IMR-90 (cell line): ENCODE results near the gene MMEL1. TPM values are rescaled to one million over a fixed set of nuclear protein-coding genes. Genes with fewer than 3 reads are reported as not detected.

Experiments
- ATAC-seq: fragments of 200-7000 bp; cut with Tn5 transposase; 2 replicates; pipeline ENCODE4 v1.9.1; 2020; ENCODE audit warnings: low read depth, mild to moderate bottlenecking, moderate library complexity
- BruUV-seq: library from RNA; stranded (reverse); fragments of 400-500 nt; replicated peaks from 2 replicates; lab custom pipeline; 2021; lab: Mats Ljungman, UMichigan
- CTCF ChIA-PET: fragments of 300-600 bp; formaldehyde crosslinking; extraction: SDS; loops from one replicate; lab custom pipeline; 2021; ENCODE audit warnings: antibody characterized with exemption; lab: Yijun Ruan, JAX
- POLR2A ChIA-PET: fragments of 300-600 bp; sonication (Branson Sonifier 250); formaldehyde crosslinking; loops from one replicate; lab custom pipeline; 2022; ENCODE audit warnings: antibody characterized with exemption; ENCODE audit not compliant: unreplicated experiment; lab: Charles Lee
- DNase-seq: peaks from one replicate; pipeline ENCODE4 v3.0.0; 2013
- H2AFZ ChIP-seq: replicated peaks from 2 replicates; pipeline ENCODE3; 2013; ENCODE audit warnings: low read length, mild to moderate bottlenecking; ENCODE audit not compliant: poor library complexity
- H2AK5ac ChIP-seq: 2 replicates; pipeline ENCODE4 v1.6.1; 2013; ENCODE audit warnings: low read depth, low read length, inconsistent platforms
- H2AK9ac ChIP-seq: replicated peaks from 2 replicates; pipeline ENCODE3; 2013; ENCODE audit warnings: mild to moderate bottlenecking, low read depth, low read length, moderate library complexity; ENCODE audit not compliant: poor library complexity
- H2BK120ac ChIP-seq: 2 replicates; pipeline ENCODE4 v1.6.1; 2013; ENCODE audit warnings: low read depth, low read length, inconsistent platforms
- H2BK15ac ChIP-seq: 3 replicates; pipeline ENCODE4 v1.6.1; 2013; ENCODE audit warnings: low read depth, low read length, inconsistent platforms
- H2BK20ac ChIP-seq: 2 replicates; pipeline ENCODE4 v1.6.1; 2013; ENCODE audit warnings: low read depth, mild to moderate bottlenecking, inconsistent platforms, low read length, moderate library complexity
- H2BK5ac ChIP-seq: 2 replicates; pipeline ENCODE4 v1.6.1; 2013; ENCODE audit warnings: mild to moderate bottlenecking, low read depth, low read length, inconsistent platforms; ENCODE audit not compliant: poor library complexity, severe bottlenecking
- H3K14ac ChIP-seq: replicated peaks from 2 replicates; pipeline ENCODE4 v1.6.1; 2013; ENCODE audit warnings: low read depth, low read length, inconsistent platforms
- H3K18ac ChIP-seq: 2 replicates; pipeline ENCODE4 v1.6.1; 2013; ENCODE audit warnings: low read depth, low read length, control low read depth
- H3K23ac ChIP-seq: 2 replicates; pipeline ENCODE4 v1.6.1; 2013; ENCODE audit warnings: low read depth, low read length, inconsistent platforms
- H3K27ac ChIP-seq: 2 replicates; pipeline ENCODE4 v1.5.1; 2013; ENCODE audit warnings: mild to moderate bottlenecking, control low read depth, low read length; ENCODE audit not compliant: insufficient read depth
- H3K27me3 ChIP-seq: 2 replicates; pipeline ENCODE4 v1.6.1; 2013; ENCODE audit warnings: low read length; ENCODE audit not compliant: control insufficient read depth, insufficient read depth
- H3K36me3 ChIP-seq: 2 replicates; pipeline ENCODE4 v1.6.1; 2013; ENCODE audit warnings: low read length, mixed read lengths; ENCODE audit not compliant: control insufficient read depth, insufficient read depth
- H3K4ac ChIP-seq: 2 replicates; pipeline ENCODE4 v1.6.1; 2013; ENCODE audit warnings: low read depth, low read length, inconsistent platforms
- H3K4me1 ChIP-seq: 2 replicates; pipeline ENCODE4 v1.6.1; 2013; ENCODE audit warnings: low read length, mixed read lengths; ENCODE audit not compliant: control insufficient read depth, insufficient read depth
- H3K4me2 ChIP-seq: 2 replicates; pipeline ENCODE4 v1.6.1; 2013; ENCODE audit warnings: low read depth, mild to moderate bottlenecking, control low read depth, low read length, moderate library complexity
- H3K4me3 ChIP-seq: 2 replicates; pipeline ENCODE4 v1.5.1; 2013; ENCODE audit warnings: low read depth, mild to moderate bottlenecking, control low read depth, low read length, moderate library complexity; ENCODE audit not compliant: insufficient read depth
- H3K56ac ChIP-seq: 2 replicates; pipeline ENCODE4 v1.6.1; 2013; ENCODE audit warnings: low read length, inconsistent platforms; ENCODE audit not compliant: insufficient read depth; ENCODE audit errors: extremely low read depth
- H3K79me1 ChIP-seq, 2 experiments: 2 replicates each; pipeline ENCODE4 v1.6.1; 2013; ENCODE audit warnings: low read length in 2 of 2, inconsistent platforms in 1 of 2, low read depth in 1 of 2
- H3K9ac ChIP-seq: 2 replicates; pipeline ENCODE4 v1.6.1; 2013; ENCODE audit warnings: low read depth, low read length, control low read depth
- H3K9me1 ChIP-seq: 2 replicates; pipeline ENCODE4 v1.6.1; 2013; ENCODE audit warnings: low read length, inconsistent platforms; ENCODE audit not compliant: insufficient read depth
- H3K9me3 ChIP-seq: 2 replicates; pipeline ENCODE4 v1.6.1; 2013; ENCODE audit warnings: low read length; ENCODE audit not compliant: control insufficient read depth, insufficient read depth
- H4K20me1 ChIP-seq: 2 replicates; pipeline ENCODE4 v1.6.1; 2013; ENCODE audit warnings: low read length, inconsistent platforms; ENCODE audit not compliant: insufficient read depth
- H4K5ac ChIP-seq: 2 replicates; pipeline ENCODE4 v1.6.1; 2013; ENCODE audit warnings: mild to moderate bottlenecking, low read depth, low read length, control low read depth
- H4K8ac ChIP-seq, 2 experiments: 2 replicates each; pipeline ENCODE4 v1.6.1; 2013; ENCODE audit warnings: low read depth in 2 of 2, low read length in 2 of 2, control low read depth in 1 of 2, inconsistent platforms in 1 of 2
- H4K91ac ChIP-seq: 2 replicates; pipeline ENCODE4 v1.6.1; 2013; ENCODE audit warnings: low read depth, low read length, inconsistent platforms; ENCODE audit not compliant: insufficient read depth
- CEBPB ChIP-seq: IDR thresholded peaks from 2 replicates; pipeline ENCODE4 v1.6.1; 2012; ENCODE audit warnings: low read depth, low read length, improper control_type of control experiment
- FOS ChIP-seq: fragments of 150-350 bp; IDR thresholded peaks from 2 replicates; pipeline ENCODE4 v1.6.1; 2016; ENCODE audit warnings: low read depth, low read length
- RCOR1 ChIP-seq: IDR thresholded peaks from 2 replicates; pipeline ENCODE4 v1.6.1; 2012; ENCODE audit warnings: mild to moderate bottlenecking, low read length, improper control_type of control experiment; ENCODE audit not compliant: insufficient replicate concordance
- RFX5 ChIP-seq: IDR thresholded peaks from 2 replicates; pipeline ENCODE4 v1.8.0; 2012; ENCODE audit warnings: low read depth, mild to moderate bottlenecking, low read length, moderate library complexity
- SMC3 ChIP-seq: fragments of 150-350 bp; IDR thresholded peaks from 2 replicates; pipeline ENCODE4 v1.6.1; 2016; ENCODE audit warnings: low read depth, mild to moderate bottlenecking, antibody characterized with exemption, low read length, moderate library complexity
- WGBS, 2 experiments: methylation state at CpG; one replicate each; pipeline versions ENCODE4 v1.1.5 to v1.1.7; 2013; ENCODE audit warnings: missing lambda C conversion rate in 2 of 2; ENCODE audit not compliant: insufficient read length in 1 of 2; ENCODE audit errors: extremely low coverage in 2 of 2; 5-methylcytosine and 5-hydroxymethylcytosine counted together
- dilution Hi-C: fragments of 300-500 bp; cut with HindIII; formaldehyde crosslinking; loops from one replicate; pipeline ENCODE4 v1.14.3; 2018; ENCODE audit warnings: low sequenced_read_pairs; ENCODE audit not compliant: unreplicated experiment
- in situ Hi-C: fragments of 300-500 bp; cut with MboI; formaldehyde crosslinking; loops from 3 replicates; pipeline ENCODE4 v1.14.3; 2019; ENCODE audit warnings: low sequenced_read_pairs, inconsistent platforms, mixed read lengths
- intact Hi-C: fragments of 100-400 bp; cut with micrococcal nuclease; formaldehyde crosslinking; loops from 2 replicates; pipeline ENCODE4 v1.10.0; 2022
- polyA plus RNA-seq, 3 experiments: library from polyadenylated mRNA; depleted of rRNA; stranded (reverse); fragments of >200 nt; gene quantifications; 2 replicates each; pipeline ENCODE4 v1.2.3, GENCODE V29; 2012; ENCODE audit warnings: low replicate concordance in 1 of 3
- total RNA-seq: library from RNA; depleted of rRNA; stranded (reverse); fragments of >200 nt; gene quantifications from 2 replicates; pipeline ENCODE4 v1.2.3, GENCODE V29; 2012
- TF ChIP-seq, protein P1 (sequence below): fragments of 150-350 bp; IDR thresholded peaks from 2 replicates; pipeline ENCODE4 v1.6.1; 2016; ENCODE audit warnings: low read depth, mild to moderate bottlenecking, low read length, moderate library complexity, borderline replicate concordance
- TF ChIP-seq, protein P2 (sequence below): fragments of 150-350 bp; IDR thresholded peaks from 2 replicates; pipeline ENCODE4 v1.6.1; 2017; ENCODE audit warnings: mild to moderate bottlenecking, antibody characterized with exemption, low read length, low read depth

The MMEL1 gene
- total and polyA plus RNA-seq, 2 of the 4 experiments (the other 2 are of a cell fraction): under 0.01 to 0.12 TPM

DNA sequence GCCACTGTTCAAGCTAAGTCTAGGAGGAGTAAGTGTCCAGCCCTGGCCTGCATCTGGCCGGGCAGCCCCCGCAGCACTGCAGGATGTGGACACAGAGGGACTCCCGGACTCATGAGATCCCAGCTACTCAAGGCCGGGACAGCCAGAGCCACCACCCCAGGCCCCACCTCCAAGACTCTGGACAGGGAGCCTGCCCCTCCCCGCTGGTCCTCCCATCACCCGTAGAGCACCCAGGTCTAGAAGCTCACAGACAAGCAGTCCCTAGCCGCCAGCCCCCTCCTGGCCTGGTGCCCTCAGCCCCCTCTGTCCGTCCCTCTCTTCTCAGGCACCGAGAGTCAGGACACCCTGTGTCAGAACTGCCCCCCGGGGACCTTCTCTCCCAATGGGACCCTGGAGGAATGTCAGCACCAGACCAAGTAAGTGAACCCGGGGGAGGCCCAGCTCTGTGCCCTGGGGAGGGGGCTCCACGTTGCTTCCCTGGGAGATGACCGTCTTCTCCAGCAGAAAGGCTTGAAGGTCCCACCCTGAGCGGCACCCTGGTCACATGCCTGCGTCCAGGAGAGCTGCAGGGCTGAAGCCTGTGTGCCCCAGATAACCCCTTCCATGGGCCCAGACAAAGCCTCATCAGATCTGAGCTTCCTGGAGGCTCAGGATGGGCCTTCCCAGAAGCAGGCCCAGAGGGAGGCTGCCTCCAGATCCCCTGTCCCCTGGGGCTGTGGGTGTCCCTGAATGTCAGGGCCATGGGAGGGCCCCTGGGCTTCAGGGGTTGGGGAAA is 72.3 kb downstream of the MMEL1 start:
- Histone ChIP-seq H2BK120ac (no peak overlapping the region), H3K4me2 (no peak overlapping the region), H3K9ac (no peak overlapping the region), H3K56ac (no peak overlapping the region), H2BK20ac (no peak overlapping the region), H4K20me1 (no peaks in the 10 kb centered on the region), H3K4me3 (no peak overlapping the region), H3K18ac (no peak overlapping the region), H3K23ac (no peak overlapping the region), H2BK15ac (no peak overlapping the region), H3K14ac (no peak overlapping the region), H2AFZ (no peak overlapping the region), H4K91ac (no peak overlapping the region), H3K9me1 (no peaks in the 10 kb centered on the region), H3K36me3 (no peaks in the 10 kb centered on the region), H2AK5ac (no peak overlapping the region), H2AK9ac (no peak overlapping the region), H3K27ac (no peak overlapping the region), H3K9me3 (no peaks in the 10 kb centered on the region), H3K4ac (no peak overlapping the region), H3K4me1 (no peaks in the 10 kb centered on the region), H3K79me1 (no peaks in the 10 kb centered on the region), H4K8ac (no peak overlapping the region), H3K27me3 (peaks cover 10% of the 10 kb centered on the region; the same call in 1 of the 2 replicates), H4K5ac (no peak overlapping the region), H2BK5ac (no peak overlapping the region)
- DNase-seq (no peak), ATAC-seq (no peak)
- WGBS, 2 experiments: 63% methylated on average over 5 of the region's 15 CpGs; no CpG with 5 or more reads in 1 of the 2 experiments
- TF ChIP-seq RFX5 (no peak), RCOR1 (no peak), CEBPB (no peak), SMC3 (no peak), FOS (no peak)
- TF ChIP-seq, protein P1, sequence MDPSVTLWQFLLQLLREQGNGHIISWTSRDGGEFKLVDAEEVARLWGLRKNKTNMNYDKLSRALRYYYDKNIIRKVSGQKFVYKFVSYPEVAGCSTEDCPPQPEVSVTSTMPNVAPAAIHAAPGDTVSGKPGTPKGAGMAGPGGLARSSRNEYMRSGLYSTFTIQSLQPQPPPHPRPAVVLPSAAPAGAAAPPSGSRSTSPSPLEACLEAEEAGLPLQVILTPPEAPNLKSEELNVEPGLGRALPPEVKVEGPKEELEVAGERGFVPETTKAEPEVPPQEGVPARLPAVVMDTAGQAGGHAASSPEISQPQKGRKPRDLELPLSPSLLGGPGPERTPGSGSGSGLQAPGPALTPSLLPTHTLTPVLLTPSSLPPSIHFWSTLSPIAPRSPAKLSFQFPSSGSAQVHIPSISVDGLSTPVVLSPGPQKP: no peak
- TF ChIP-seq, protein P2, sequence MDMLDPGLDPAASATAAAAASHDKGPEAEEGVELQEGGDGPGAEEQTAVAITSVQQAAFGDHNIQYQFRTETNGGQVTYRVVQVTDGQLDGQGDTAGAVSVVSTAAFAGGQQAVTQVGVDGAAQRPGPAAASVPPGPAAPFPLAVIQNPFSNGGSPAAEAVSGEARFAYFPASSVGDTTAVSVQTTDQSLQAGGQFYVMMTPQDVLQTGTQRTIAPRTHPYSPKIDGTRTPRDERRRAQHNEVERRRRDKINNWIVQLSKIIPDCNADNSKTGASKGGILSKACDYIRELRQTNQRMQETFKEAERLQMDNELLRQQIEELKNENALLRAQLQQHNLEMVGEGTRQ: no peak
- ChIA-PET CTCF (interaction anchor here (1.0 kb wide), 1 partner anchor 25 kb away, joined by 4 read pairs; no protein-coding TSS in a partner anchor), POLR2A (no interaction called here)
- dilution Hi-C loops (no loop called here), intact Hi-C loops (no loop called here), in situ Hi-C loops (no loop called here)
- no TSS peak for BruUV-seq
